ENCODE data around the gene NPAS2. TPM values are rescaled to one million over a fixed set of nuclear protein-coding genes. Genes with fewer than 3 reads are reported as not detected.

Gene NPAS2
- total and polyA plus RNA-seq, 2 donors (not counting 3 experiments of a cell fraction or from before 2014, with no cell fraction given) = 29.0 to 53.9 TPM

DNA sequence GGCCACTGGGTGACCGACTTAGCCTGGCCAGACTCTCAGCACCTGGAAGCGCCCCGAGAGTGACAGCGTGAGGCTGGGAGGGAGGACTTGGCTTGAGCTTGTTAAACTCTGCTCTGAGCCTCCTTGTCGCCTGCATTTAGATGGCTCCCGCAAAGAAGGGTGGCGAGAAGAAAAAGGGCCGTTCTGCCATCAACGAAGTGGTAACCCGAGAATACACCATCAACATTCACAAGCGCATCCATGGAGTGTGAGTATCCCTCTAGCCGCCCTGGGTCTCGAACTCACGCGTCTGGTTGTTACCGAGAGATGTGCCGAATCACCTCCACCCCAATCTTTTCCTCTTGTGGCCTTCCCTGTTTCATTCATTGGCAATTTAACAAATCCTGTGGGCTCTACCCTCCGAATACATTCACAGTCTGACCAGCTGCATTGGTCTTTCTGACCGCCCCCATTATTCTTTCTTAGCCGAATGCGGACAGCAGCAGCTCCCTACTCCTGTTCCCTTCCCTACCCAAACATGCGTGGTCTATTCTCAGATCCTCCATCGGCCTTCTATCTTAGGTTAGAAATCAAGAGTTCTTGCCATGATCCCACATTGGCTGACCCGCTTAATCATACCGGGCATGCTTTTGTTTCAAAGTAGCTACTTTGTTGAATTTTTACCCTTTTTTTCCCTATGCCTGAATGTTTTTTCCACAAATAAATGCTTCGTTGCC is 182.8 kb downstream of the NPAS2 start:
- Histone ChIP-seq H3K27ac (ENCODE audit: insufficient read depth, low read depth, low read length) (peak overlapping the region; percentile 76), H3K9me1 (replicated peaks; ENCODE audit: control insufficient read depth, extremely low read depth, insufficient read depth, low read length) (no peaks in the 10 kb centered on the region), H3K36me3 (ENCODE audit: control insufficient read depth in 2 of 2, extremely low read depth in 1 of 2, insufficient read depth in 2 of 2, low read length in 2 of 2) (peaks cover 31 to 43% of the 10 kb centered on the region in 2 experiments), H3K4me1 (ENCODE audit: control insufficient read depth, extremely low read depth, insufficient read depth, low read length) (peaks cover 24% of the 10 kb centered on the region), H3K9ac (replicated peaks; ENCODE audit: extremely low read depth, insufficient read depth, low read length) (peak overlapping the region; percentile 92), H2AFZ (ENCODE audit: low read depth, low read length) (no peak overlapping the region), H3K4me2 (ENCODE audit: insufficient read depth, low read length) (peak overlapping the region; percentile 89), H3K4me3 (replicated peaks in 1 of 3; ENCODE audit: insufficient read depth in 1 of 3, low read depth in 1 of 3, low read length in 3 of 3) (peak overlapping the region; percentile 82 to 94 (median 90)), H3K27me3 (ENCODE audit: control insufficient read depth in 2 of 2, insufficient read depth in 2 of 2, low read length in 2 of 2) (no peaks in the 10 kb centered on the region), H4K20me1 (replicated peaks; ENCODE audit: control insufficient read depth, extremely low read depth, insufficient read depth, low read length) (peaks cover 2% of the 10 kb centered on the region), H3K79me2 (ENCODE audit: control insufficient read depth, insufficient read depth, low read length) (peaks cover 48% of the 10 kb centered on the region), H3K9me3 (replicated peaks; ENCODE audit: control insufficient read depth, insufficient read depth, low read length) (no peaks in the 10 kb centered on the region)
- BruUV-seq (replicated peaks) = TSS peak; percentile 50
- intact Hi-C loops (cut with micrococcal nuclease) (loop anchor here (1.0 to 2.0 kb wide), 3 partner anchors 124 to 392 kb away; no protein-coding TSS in a partner anchor), dilution Hi-C loops (cut with MboI; ENCODE audit: extremely low pct_ligation_motif_present, low sequenced_read_pairs) (no loop called here)
- TF ChIP-seq JUN (IDR thresholded peaks at IDR 0.05; ENCODE audit: borderline replicate concordance, insufficient read depth, insufficient read length, low read depth) = no peak
- no peak for TF ChIP-seq FOS (IDR thresholded peaks at IDR 0.05; ENCODE audit: borderline replicate concordance, insufficient read depth, low read length)
- no peak for TF ChIP-seq EZH2 (IDR thresholded peaks at IDR 0.05; ENCODE audit: borderline replicate concordance, low read depth, low read length, severe bottlenecking)
- peak; percentile 30 for TF ChIP-seq POLR2AphosphoS5 (IDR thresholded peaks at IDR 0.05; ENCODE audit: insufficient read depth, low read depth, low read length)
- peak; percentile 40 for DNase-seq (ENCODE audit: low read depth, low spot score)
- FAIRE-seq = peak; percentile 72
- POLR2A ChIA-PET = interaction anchor here (0.9 to 1.9 kb wide), 9 partner anchors 10 to 440 kb away, joined by 3 to 8 read pairs (median 4); partner anchors contain the start of genes PDCL3 and TBC1D8
- CTCF ChIA-PET = interaction anchor here (1.3 to 3.9 kb wide), 9 partner anchors 10 to 396 kb away, joined by 3 to 16 read pairs (median 8); no protein-coding TSS in a partner anchor

DNA sequence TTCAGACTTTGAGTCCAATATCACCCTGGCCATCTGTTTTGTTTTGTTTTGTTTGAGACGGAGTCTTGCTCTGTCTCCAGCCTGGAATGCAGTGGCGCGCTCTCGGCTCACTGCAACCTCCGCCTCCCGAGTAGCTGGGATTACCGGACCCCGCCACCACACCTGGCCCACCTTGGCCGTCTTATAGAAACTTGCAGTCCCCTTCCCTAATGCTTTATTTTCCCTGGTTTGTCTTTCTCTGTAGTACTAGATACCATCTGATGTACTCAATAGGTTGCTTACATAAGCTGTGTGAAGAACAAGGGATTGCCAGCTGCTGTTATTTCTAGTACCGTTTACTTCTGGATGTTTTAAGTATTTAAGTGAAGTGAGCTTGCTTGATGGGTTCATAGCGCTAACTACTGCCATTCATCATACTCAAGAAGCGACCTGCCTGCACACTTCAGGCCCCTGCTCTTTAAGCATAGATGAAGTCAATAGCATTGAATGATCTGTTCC is 183.4 kb downstream of the NPAS2 start:
- peaks cover 35 to 45% of the 10 kb centered on the region in 2 experiments for H3K36me3 ChIP-seq (ENCODE audit: control insufficient read depth in 2 of 2, extremely low read depth in 1 of 2, insufficient read depth in 2 of 2, low read length in 2 of 2)
- CTCF ChIA-PET = interaction anchor here (1.3 to 3.9 kb wide), 8 partner anchors 9 to 397 kb away, joined by 3 to 16 read pairs (median 9); no protein-coding TSS in a partner anchor

More for the DNA sequence above, 183.4 kb downstream of the NPAS2 start:
- peak overlapping the region; percentile 89 for H3K4me2 ChIP-seq (ENCODE audit: insufficient read depth, low read length)
- intact Hi-C loops (cut with micrococcal nuclease) (loop anchor here (2.0 kb wide), 1 partner anchor 125 kb away; no protein-coding TSS in a partner anchor), dilution Hi-C loops (cut with MboI; ENCODE audit: extremely low pct_ligation_motif_present, low sequenced_read_pairs) (no loop called here)
- peaks cover 24% of the 10 kb centered on the region for H3K4me1 ChIP-seq (ENCODE audit: control insufficient read depth, extremely low read depth, insufficient read depth, low read length)
- H2AFZ ChIP-seq (ENCODE audit: low read depth, low read length) = no peak overlapping the region
- no TSS peak for BruUV-seq (replicated peaks)
- FAIRE-seq (peak; percentile 42), DNase-seq (ENCODE audit: low read depth, low spot score) (peak; percentile 30)
- no peaks in the 10 kb centered on the region for H3K9me3 ChIP-seq (replicated peaks; ENCODE audit: control insufficient read depth, insufficient read depth, low read length)
- H4K20me1 ChIP-seq (replicated peaks; ENCODE audit: control insufficient read depth, extremely low read depth, insufficient read depth, low read length) = peaks cover 2% of the 10 kb centered on the region
- peak overlapping the region; percentile 92 for H3K9ac ChIP-seq (replicated peaks; ENCODE audit: extremely low read depth, insufficient read depth, low read length)
- TF ChIP-seq GATA2 (IDR thresholded peaks at IDR 0.05; ENCODE audit: insufficient read depth, insufficient read length, low read depth, low read length) (no peak), EZH2 (IDR thresholded peaks at IDR 0.05; ENCODE audit: borderline replicate concordance, low read depth, low read length, severe bottlenecking) (no peak), POLR2A (IDR thresholded peaks at IDR 0.05; ENCODE audit: low read depth, low read length) (no peak), FOS (IDR thresholded peaks at IDR 0.05; ENCODE audit: borderline replicate concordance, insufficient read depth, low read length) (no peak), JUN (IDR thresholded peaks at IDR 0.05; ENCODE audit: borderline replicate concordance, insufficient read depth, insufficient read length, low read depth) (no peak), MYC (IDR thresholded peaks at IDR 0.05; ENCODE audit: low read depth, low read length) (no peak), POLR2AphosphoS5 (IDR thresholded peaks at IDR 0.05; ENCODE audit: insufficient read depth, low read depth, low read length) (no peak)
- TF ChIP-seq, protein P1, sequence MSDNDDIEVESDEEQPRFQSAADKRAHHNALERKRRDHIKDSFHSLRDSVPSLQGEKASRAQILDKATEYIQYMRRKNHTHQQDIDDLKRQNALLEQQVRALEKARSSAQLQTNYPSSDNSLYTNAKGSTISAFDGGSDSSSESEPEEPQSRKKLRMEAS (IDR thresholded peaks at IDR 0.05; ENCODE audit: insufficient read depth, insufficient read length) = no peak
- TF ChIP-seq, protein P2, sequence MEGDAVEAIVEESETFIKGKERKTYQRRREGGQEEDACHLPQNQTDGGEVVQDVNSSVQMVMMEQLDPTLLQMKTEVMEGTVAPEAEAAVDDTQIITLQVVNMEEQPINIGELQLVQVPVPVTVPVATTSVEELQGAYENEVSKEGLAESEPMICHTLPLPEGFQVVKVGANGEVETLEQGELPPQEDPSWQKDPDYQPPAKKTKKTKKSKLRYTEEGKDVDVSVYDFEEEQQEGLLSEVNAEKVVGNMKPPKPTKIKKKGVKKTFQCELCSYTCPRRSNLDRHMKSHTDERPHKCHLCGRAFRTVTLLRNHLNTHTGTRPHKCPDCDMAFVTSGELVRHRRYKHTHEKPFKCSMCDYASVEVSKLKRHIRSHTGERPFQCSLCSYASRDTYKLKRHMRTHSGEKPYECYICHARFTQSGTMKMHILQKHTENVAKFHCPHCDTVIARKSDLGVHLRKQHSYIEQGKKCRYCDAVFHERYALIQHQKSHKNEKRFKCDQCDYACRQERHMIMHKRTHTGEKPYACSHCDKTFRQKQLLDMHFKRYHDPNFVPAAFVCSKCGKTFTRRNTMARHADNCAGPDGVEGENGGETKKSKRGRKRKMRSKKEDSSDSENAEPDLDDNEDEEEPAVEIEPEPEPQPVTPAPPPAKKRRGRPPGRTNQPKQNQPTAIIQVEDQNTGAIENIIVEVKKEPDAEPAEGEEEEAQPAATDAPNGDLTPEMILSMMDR (IDR thresholded peaks at IDR 0.05; ENCODE audit: extremely low read depth in 1 of 2, insufficient read depth in 1 of 2, low read depth in 1 of 2, low read length in 2 of 2) = no peak
- POLR2A ChIA-PET = interaction anchor here (1.4 to 1.9 kb wide), 3 partner anchors 147 to 441 kb away, joined by 3 to 8 read pairs (median 7); partner anchors contain the start of genes PDCL3 and TBC1D8
- H3K9me1 ChIP-seq (replicated peaks; ENCODE audit: control insufficient read depth, extremely low read depth, insufficient read depth, low read length) = no peaks in the 10 kb centered on the region
- H3K4me3 ChIP-seq (replicated peaks in 1 of 3; ENCODE audit: insufficient read depth in 1 of 3, low read depth in 1 of 3, low read length in 3 of 3) = peak overlapping the region; percentile 82 to 94 (median 90)
- peak overlapping the region; percentile 76 for H3K27ac ChIP-seq (ENCODE audit: insufficient read depth, low read depth, low read length)
- no peaks in the 10 kb centered on the region for H3K27me3 ChIP-seq (ENCODE audit: control insufficient read depth in 2 of 2, insufficient read depth in 2 of 2, low read length in 2 of 2)
- peaks cover 49% of the 10 kb centered on the region for H3K79me2 ChIP-seq (ENCODE audit: control insufficient read depth, insufficient read depth, low read length)
